NCI-H774 (cell line): Measurements from ENCODE around the gene GOLGA6L6.
"Not testable (repeated sequence)": the region's sequence is repeated elsewhere in the genome, so short reads cannot be mapped to it uniquely, and the experiment has no call there.

Experiments used
- DNase-seq: peaks from one replicate; lab custom pipeline; 2025; lab: John Stamatoyannopoulos, UW

The GOLGA6L6 gene

GRCh38 chr15:20541700-20542099, at the start of gene GOLGA6L6:
Gene GOLGA6L6 (minus strand): TSS chr15:20541800. CDS start chr15:20541709, 91 bp downstream.
- DNase-seq: not testable (repeated sequence)

- not testable (repeated sequence) for DNase-seq
Measured at GRCh38 chr15:20590069-20590468, 48.5 kb upstream of the GOLGA6L6 start.

GRCh38 chr15:20586821-20587220, 45.2 kb upstream of the GOLGA6L6 start:
- not testable (repeated sequence) for DNase-seq

- DNase-seq: not testable (repeated sequence)
Measured at GRCh38 chr15:20582726-20583115, 41.1 kb upstream of the GOLGA6L6 start.

- DNase-seq: not testable (repeated sequence)
Measured at GRCh38 chr15:20582109-20582725, 40.6 kb upstream of the GOLGA6L6 start.

GRCh38 chr15:20581261-20582108, 39.9 kb upstream of the GOLGA6L6 start:
- DNase-seq: not testable (repeated sequence)

- not testable (repeated sequence) for DNase-seq
Measured at GRCh38 chr15:20579662-20580061, 38.1 kb upstream of the GOLGA6L6 start.

- DNase-seq: not testable (repeated sequence)
Measured at GRCh38 chr15:20551289-20551688, 9.7 kb upstream of the GOLGA6L6 start.

- DNase-seq: not testable (repeated sequence)
Measured at GRCh38 chr15:20505926-20506658, 35.5 kb downstream of the GOLGA6L6 start.

- not testable (repeated sequence) for DNase-seq
Measured at GRCh38 chr15:20502839-20503238, 38.8 kb downstream of the GOLGA6L6 start.

- not testable (repeated sequence) for DNase-seq
Measured at GRCh38 chr15:20501512-20502222, 39.9 kb downstream of the GOLGA6L6 start.

GRCh38 chr15:20497781-20498180, 43.8 kb downstream of the GOLGA6L6 start:
- not testable (repeated sequence) for DNase-seq

GRCh38 chr15:20493035-20493434, 48.6 kb downstream of the GOLGA6L6 start:
- not testable (repeated sequence) for DNase-seq

- not testable (repeated sequence) for DNase-seq
Measured at GRCh38 chr15:20492598-20492997, 49.0 kb downstream of the GOLGA6L6 start.

GRCh38 chr15:20489320-20489719, 52.3 kb downstream of the GOLGA6L6 start:
- DNase-seq: not testable (repeated sequence)
